Stimulated activated CD4-positive, alpha-beta T cell treated with anti-CD3 and anti-CD28 coated beads, TNF-alpha, amount 100 ng/mL, for 24 hours (primary cell): ENCODE data around the gene ANGEL2.
"Not testable (repeated sequence)": the region's sequence is repeated elsewhere in the genome, so short reads cannot be mapped to it uniquely, and the experiment has no call there.

ENCODE experiments used
- DNase-seq, 3 experiments: peaks; one replicate each; pipeline ENCODE4 v3.0.0-alpha.2; 2020; ENCODE audit warnings: low read depth in 3 of 3

ANGEL2 gene

DNA sequence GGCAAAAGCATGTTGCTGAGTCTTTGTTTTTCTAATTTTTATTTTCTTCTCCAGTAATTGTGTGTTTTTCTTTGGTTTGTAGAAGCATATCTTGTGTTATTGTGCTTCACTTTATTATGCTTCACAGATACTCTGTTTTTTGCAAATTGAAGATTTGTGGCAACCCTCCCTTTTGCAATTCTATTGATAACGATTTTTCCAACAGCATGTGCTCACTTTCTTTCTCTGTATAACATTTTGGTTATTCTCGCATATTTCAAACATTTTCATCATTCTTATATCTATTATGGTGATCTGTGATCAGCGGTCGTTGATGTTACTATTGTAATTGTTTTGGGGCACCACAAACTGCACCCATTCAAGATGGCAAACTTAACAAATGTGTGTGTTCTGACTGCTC is 3.8 kb upstream of the ANGEL2 start:
- no peak for DNase-seq

DNA sequence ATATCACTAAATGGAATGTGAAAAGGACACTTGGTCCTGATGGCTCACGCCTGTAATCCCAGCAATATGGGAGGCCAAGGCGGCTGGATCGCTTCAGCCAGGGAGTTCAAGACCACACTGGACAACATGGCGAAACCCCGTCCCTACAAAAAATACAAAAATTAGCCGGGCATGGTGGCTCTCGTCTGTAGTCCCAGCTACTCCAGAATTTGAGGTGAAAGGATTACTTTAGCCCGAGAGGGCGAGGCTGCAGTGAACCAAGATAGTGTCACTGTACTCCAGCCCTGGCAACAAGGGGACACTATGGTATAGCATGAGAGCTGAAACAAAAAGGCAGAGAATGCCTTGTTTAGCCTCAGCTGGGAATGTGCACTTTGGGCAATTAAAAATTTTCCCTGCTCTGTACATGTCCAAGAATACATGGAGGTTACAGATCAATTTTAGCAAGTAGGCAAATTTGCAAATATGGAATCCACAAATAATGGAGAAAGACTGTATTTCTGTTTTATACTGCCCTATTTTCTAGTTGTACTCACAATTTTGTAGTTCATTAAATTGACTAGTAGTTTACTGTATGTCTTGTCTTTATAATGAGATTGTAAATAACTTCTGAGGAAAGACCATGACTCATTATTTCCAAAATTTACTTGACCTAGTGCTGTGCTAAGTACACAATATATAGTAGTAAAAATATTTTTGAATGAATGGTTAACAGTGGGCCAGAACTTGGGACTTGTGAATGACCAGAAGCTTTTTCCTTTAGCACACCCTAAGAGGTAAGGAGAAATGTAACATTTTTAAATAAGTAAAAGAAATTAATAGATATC is 2.0 kb upstream of the ANGEL2 start:
- DNase-seq = no peak

DNA sequence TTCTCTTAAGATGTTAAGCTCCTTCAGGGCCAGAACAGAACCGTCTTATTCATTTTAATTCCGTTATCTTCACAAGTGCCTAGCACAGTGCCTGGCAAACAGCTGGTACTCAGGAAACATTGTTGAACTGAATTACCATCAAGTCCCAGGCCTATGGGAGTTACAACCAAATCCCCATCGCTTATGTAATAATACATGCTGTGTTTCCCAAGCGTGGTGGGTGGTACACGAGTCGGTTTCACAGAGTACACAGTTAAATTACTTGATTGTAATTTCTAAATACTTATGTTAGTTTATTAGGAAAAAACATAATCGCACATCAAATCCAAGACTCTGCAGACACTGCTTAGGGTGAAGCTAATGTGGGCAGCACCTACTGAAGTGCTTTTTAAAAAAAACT is 1.0 kb downstream of the ANGEL2 start:
- DNase-seq = no peak

GRCh38 chr1:213008564-213008963 is 7.1 kb downstream of the ANGEL2 start:
- no peak for DNase-seq

GRCh38 chr1:213003256-213003655 is 12.4 kb downstream of the ANGEL2 start:
- no peak for DNase-seq

- no peak for DNase-seq
Observed at GRCh38 chr1:212994926-212995325, 20.7 kb downstream of the ANGEL2 start.

- not testable (repeated sequence) for DNase-seq
Observed at GRCh38 chr1:212993960-212994359, 21.7 kb downstream of the ANGEL2 start.

- no peak for DNase-seq
Observed at GRCh38 chr1:212990276-212990675, 25.4 kb downstream of the ANGEL2 start.

- no peak for DNase-seq
Observed at GRCh38 chr1:212987702-212988322, 27.9 kb downstream of the ANGEL2 start.

DNA sequence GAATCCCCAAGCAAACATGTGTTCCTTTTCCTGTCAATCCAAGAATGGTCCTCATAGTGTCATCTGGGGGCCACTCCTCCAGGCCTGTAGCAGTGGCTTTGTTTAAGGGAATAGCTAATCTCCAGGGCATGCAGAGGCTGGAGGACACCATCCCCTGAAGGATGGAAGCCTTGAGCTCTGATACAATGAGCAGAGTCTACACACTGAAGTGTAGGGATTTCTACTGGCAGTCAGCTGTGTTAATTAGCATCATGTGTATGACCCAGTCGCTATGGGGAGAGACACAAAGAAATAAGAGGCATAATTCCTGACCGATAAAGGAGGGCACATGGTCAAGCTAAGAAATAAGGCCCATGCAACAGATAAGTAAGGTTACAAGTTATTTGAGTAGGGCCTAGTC is 29.1 kb downstream of the ANGEL2 start:
- DNase-seq = no peak

DNA sequence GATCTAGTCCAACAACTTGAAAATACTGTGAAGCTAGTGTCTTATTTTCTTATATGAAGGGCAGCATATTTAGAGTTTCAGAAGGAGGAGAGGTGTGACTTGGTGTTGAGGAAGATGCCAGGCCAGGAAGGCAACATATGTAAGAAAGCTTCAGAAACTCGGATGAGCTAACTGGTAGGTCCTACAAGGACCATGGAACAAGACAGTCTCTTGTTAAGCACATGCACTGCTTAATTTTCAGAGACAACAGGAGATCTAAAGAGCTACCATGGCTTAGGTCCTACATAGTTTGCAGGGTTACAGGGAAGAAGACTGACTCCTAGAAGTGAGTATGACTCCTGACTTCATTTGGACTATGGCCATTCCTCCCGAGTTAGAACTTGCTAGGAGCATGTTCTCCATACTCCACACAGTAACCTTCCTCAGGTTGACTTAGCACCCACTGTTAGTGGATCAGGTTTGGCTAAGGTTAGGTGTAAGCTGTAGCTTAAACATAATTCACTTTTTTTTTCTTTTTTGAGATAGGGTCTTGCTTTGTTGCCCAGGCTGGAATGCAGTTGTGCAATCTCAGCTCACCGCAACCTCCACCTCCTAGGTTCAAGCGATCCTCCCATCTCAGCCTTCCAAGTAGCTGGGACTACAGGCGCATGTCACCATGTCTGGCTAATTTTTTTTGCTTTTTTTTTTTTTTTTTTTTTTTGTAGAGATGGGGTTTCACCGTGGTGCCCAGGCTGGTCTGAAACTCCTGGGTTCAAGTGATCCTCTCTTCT is 31.0 kb downstream of the ANGEL2 start:
- no peak for DNase-seq

- no peak for DNase-seq
Observed at GRCh38 chr1:212983482-212983881, 32.2 kb downstream of the ANGEL2 start.

- no peak for DNase-seq
Observed at GRCh38 chr1:212982430-212983152, 33.1 kb downstream of the ANGEL2 start.

DNA sequence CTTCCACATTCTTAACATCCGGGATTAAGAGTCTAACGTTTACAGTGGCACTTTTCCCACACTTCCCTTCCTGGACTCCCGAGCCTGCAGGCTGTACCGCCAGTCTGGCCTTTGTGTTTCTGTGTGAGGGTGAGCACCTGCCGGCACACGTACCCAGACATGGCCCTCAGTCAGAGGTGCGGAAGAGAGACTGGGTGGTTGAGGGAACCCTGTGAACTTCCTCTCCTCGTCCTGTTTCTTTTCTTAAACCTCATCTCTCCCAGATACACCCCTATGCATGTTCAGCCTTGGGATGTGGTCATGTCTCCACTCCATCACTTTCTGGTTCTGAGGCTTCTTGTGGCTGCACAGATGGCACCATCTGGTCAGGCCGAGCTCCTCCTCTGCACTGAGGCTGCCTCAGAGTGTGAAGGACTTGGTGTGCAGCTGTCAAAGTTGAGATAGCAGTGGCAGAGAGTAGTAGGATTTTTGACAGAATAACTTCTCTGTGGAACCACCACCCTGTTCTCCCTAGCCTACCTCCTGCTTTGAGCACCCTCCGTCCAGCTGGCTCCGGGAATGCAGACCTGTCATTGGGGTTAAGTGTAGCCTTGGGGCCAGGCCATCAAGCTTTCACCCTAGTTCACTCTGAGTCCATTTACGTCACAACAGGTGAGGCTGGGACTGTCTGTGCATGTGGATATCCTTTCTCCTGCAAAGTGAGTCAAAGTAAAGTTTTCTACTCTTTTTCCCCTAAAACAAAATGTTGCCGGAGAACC is 33.9 kb downstream of the ANGEL2 start:
- no peak for DNase-seq

- no peak for DNase-seq
Observed at GRCh38 chr1:212981025-212981495, 34.6 kb downstream of the ANGEL2 start.

DNA sequence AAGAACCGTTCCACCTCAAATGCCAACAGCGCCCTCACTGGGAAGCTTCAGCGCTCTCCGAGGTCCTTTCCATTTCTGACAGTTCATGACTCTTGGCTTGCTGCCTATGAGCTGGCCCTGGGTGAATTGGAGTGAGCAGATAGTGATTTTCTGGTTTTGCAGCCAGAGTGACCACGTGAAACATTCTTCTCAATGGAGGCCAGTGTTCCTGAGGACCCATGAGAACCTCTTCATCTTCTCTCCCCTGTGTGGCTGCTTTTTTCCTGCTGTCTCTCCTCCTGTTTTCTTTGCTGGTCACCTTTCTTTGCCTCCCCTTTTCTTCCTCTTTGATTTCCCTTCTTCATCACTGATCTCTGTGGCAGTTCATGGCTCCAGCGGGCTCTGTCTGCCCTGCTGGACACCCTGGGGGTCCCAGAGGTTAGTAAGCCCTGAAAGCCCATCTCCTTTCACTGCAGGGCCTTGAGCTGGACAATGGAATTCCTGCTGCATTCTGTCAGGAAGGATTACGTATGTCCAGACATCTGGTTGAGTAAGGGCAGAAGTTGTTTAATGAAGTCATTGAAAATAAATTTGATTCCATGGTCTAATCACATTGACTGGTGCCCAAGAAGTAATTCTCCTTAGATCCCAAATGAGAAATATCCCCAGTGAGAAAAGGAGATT is 35.4 kb downstream of the ANGEL2 start:
- DNase-seq = no peak

GRCh38 chr1:212979340-212980122 is 36.1 kb downstream of the ANGEL2 start:
- DNase-seq = peak in 2 of 3 experiments; percentile 5 to 45

DNA sequence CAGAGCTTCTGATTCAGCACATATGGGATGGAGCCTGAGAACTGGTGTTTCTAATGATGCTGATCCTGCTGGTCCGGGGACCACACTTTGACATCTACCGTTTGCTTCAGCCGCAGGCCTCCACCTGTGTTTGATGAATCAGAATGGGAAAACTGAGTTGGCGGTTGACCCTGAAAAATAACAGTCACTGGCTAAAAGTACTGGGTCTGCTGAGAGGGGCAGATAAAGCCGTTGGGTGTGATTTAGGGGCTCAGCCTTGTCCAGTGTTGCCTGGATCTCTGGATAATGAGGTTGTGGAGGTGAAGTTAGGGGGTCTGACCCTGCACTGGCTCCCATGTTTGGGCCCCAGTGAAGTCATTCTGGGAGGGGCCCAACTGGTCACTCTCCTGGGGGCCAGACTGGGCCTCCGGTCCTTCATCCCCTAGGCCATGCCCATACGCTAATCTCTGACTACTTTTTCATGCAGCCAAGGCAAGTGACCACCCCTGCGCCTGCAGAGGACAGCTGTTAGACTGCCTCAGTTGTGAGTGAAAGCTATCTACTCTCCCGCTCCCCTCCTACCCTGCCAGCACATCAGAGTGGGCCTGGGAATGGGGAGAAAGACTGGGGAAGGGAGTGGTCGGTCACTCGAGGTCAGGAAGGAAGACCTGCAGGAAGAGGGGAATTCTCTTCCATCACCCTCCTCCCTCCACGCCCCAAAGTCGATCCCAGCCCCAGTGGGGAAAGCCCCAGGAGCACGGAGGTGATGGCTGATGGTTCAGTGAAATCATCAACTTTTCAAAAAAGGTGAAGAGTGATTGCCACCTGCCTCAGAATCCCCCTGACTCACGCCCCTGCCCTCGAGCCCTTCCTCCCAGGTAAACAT is 37.7 kb downstream of the ANGEL2 start:
- no peak for DNase-seq

GRCh38 chr1:212976586-212976985 is 39.1 kb downstream of the ANGEL2 start:
- DNase-seq = no peak
